ENCODE data around the gene USP13.

- TF ChIP-seq POLR2A (IDR thresholded peaks at IDR 0.05): no peak
- no peak for TF ChIP-seq CTCF (IDR thresholded peaks at IDR 0.05)
Measured at GRCh38 chr3:179766416-179767133, 113.7 kb downstream of the USP13 start.

All from Peyer's patch (tissue), 4 donors.